Sigmoid colon (tissue), 7 donors: Measurements from ENCODE around the gene EPHA4. TPM values are rescaled to one million over a fixed set of nuclear protein-coding genes. Genes with fewer than 3 reads are reported as not detected.

ENCODE experiments used
- DNase-seq: peaks from one replicate; pipeline ENCODE4 v3.0.0-alpha.2; 2019
- H3K27ac ChIP-seq, 4 donors: fragments of 200-600 bp; sonication (generic); one replicate each; pipeline ENCODE4 v1.5.1; 2016 to 2019; ENCODE audit warnings: mild to moderate bottlenecking in 1 of 4
- H3K27me3 ChIP-seq, 3 donors: fragments of 200-600 bp; sonication (generic); one replicate each; pipeline ENCODE4 v1.5.1; 2019; ENCODE audit warnings: mild to moderate bottlenecking in 1 of 3
- H3K36me3 ChIP-seq, 4 donors: fragments of 200-600 bp; sonication (generic); one replicate each; pipeline ENCODE4 v1.5.1; 2016 to 2019
- H3K4me1 ChIP-seq, 4 donors: fragments of 200-600 bp; sonication (generic); one replicate each; pipeline ENCODE4 v1.5.1; 2017 to 2019
- H3K4me3 ChIP-seq, 4 donors: fragments of 200-600 bp; sonication (generic); one replicate each; pipeline ENCODE4 v1.5.1; 2017 to 2019; ENCODE audit warnings: mild to moderate bottlenecking in 2 of 4, moderate library complexity in 1 of 4
- H3K9me3 ChIP-seq, 4 donors: fragments of 200-600 bp in 3 of 4; sonication (generic) in 3 of 4; one replicate each; pipeline versions ENCODE4 v1.5.1 to v1.6.1; 2013 to 2019
- CTCF ChIP-seq, 4 experiments: fragments of 450-650 bp in 3 of 4; fragments of 200-600 bp in 1 of 4; IDR thresholded peaks; one replicate each; pipeline ENCODE4 v1.5.1; 2016 to 2019; ENCODE audit warnings: antibody characterized with exemption in 4 of 4, mild to moderate bottlenecking in 3 of 4, moderate library complexity in 2 of 4
- EP300 ChIP-seq, 4 donors: sonication (generic); formaldehyde crosslinking; IDR thresholded peaks; one replicate each; pipeline ENCODE4 v1.6.1; 2017; ENCODE audit warnings: antibody characterized with exemption in 4 of 4
- POLR2A ChIP-seq, 2 donors: fragments of 450-650 bp; IDR thresholded peaks; one replicate each; pipeline ENCODE4 v1.6.1; 2016; ENCODE audit warnings: antibody characterized with exemption in 2 of 2, mild to moderate bottlenecking in 2 of 2, moderate library complexity in 2 of 2
- POLR2AphosphoS5 ChIP-seq, 4 donors: sonication (generic); formaldehyde crosslinking; IDR thresholded peaks; one replicate each; pipeline ENCODE4 v1.6.1; 2017; ENCODE audit warnings: antibody characterized with exemption in 4 of 4
- WGBS, 2 donors: extraction: QIAGEN DNeasy Blood & Tissue Kit; methylation state at CpG; one replicate each; pipeline ENCODE4 v1.1.7; 2013; 5-methylcytosine and 5-hydroxymethylcytosine counted together
- intact Hi-C: fragments of 100-400 bp; cut with DNase I; formaldehyde crosslinking; loops from one replicate; pipeline ENCODE4 v1.15.1; 2023
- polyA plus RNA-seq, 3 donors: library from polyadenylated mRNA; stranded (reverse); fragments of 200-250 nt; gene quantifications; one replicate each; pipeline ENCODE4 v1.2.3, GENCODE V29; 2013
- total RNA-seq, 4 donors: library from RNA; depleted of rRNA; stranded (reverse); fragments of >200 nt; gene quantifications; one replicate each; pipeline ENCODE4 v1.1.0, GENCODE V29; 2016
- donor health status: healthy with polysubstance abuse.
- donor health status: Bipolar disorder and iron deficiency.
- donor health status: healthy.

The EPHA4 gene
- total and polyA plus RNA-seq, 7 donors, result 1.2 to 50.7 (median 26.9) TPM

DNA sequence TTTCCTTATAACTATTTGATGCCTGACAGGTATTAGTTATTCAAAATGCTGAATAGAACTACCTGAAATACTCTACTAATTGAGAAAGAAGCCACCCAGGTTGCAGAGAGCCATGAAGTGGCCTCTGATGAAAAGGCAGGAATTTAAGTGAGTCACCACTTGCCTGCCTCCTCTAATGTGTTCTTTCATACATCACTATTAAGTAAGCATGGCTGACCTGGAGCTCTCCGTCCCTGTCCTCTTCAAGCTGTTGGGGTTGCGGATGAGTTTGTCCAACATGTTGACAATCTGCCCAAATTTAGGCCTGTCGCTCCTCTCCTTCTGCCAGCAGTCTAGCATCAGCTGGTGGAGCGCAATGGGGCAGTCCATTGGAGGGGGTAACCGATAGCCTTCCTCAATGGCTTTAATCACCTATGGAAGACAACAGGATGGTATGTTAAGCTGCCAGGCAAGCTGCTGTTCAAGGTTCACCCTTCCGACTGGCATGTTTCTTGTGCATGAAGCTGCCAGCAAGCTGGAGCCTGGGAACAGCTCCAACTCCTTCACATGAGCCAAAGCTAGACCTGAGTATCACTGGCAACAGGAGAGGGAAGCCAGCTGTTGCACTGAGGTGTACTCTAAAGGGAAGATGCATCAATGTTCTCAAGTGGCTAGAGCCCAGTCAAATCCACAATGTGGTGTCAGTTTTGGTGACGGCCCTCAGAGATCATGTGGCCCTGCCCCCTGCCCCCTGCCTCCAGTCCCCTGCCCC lies 142.2 kb downstream of the EPHA4 start:
- H3K4me1 ChIP-seq, result peaks cover 0 to 11% (median 8%) of the 10 kb centered on the region in 4 donors
- DNase-seq, result peak; percentile 88
- intact Hi-C loops, result loop anchor here (2.0 to 5.0 kb wide), 2 partner anchors 37 to 142 kb away; partner anchors contain the start of gene EPHA4
- no peak overlapping the region for H3K4me3 ChIP-seq
- H3K36me3 ChIP-seq, result peaks cover 0 to 51% (median 2%) of the 10 kb centered on the region in 4 donors
- H3K27ac ChIP-seq, result peak overlapping the region in 3 of 4 donors; percentile 33 to 70 (median 38)
- H3K27me3 ChIP-seq, result no peaks in the 10 kb centered on the region
- TF ChIP-seq EP300 (IDR thresholded peaks at IDR 0.05) (no peak), POLR2AphosphoS5 (IDR thresholded peaks at IDR 0.05) (peak in 2 of 4 donors; percentile 51 to 52)
- no peaks in the 10 kb centered on the region for H3K9me3 ChIP-seq
- WGBS, 2 donors, result 90 to 91% methylated on average over 7 of the region's 7 CpGs

DNA sequence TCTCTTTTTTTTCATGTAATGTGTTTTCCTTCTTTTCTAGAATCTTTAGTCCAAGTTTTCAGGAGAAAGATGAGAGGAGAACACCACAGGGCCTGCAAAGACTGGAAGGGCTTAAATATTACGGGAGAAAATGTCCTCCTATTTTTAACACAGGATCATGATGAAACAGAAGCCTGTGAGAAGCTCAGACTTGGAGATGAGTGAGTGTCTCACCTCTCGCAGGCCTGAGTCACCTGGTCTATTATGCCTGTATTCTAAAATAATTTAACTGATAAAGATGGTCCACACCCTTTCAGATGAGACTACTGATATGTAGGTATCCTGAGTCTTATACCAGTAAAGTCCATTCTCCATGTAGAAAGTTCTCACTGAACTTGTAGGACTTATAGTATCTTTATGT lies 143.2 kb downstream of the EPHA4 start:
- WGBS, 2 donors, result 72 to 88% methylated on average over 2 of the region's 2 CpGs
- Histone ChIP-seq H3K27ac (peak overlapping the region in 1 of 4 donors; percentile 33), H3K4me3 (no peak overlapping the region), H3K9me3 (no peaks in the 10 kb centered on the region), H3K4me1 (peaks cover 0 to 14% (median 8%) of the 10 kb centered on the region in 4 donors), H3K36me3 (peaks cover 0 to 48% (median 3%) of the 10 kb centered on the region in 4 donors), H3K27me3 (no peaks in the 10 kb centered on the region)
- no peak for DNase-seq
- TF ChIP-seq POLR2AphosphoS5 (IDR thresholded peaks at IDR 0.05) (no peak), POLR2A (IDR thresholded peaks at IDR 0.05) (no peak), EP300 (IDR thresholded peaks at IDR 0.05) (no peak)
- intact Hi-C loops, result loop anchor here (5.0 kb wide), 1 partner anchor 143 kb away; the partner anchor contains the start of gene EPHA4

GRCh38 chr2:221426929-221427328 lies 145.2 kb downstream of the EPHA4 start:
- peaks cover 0 to 31% (median 17%) of the 10 kb centered on the region in 4 donors for H3K4me1 ChIP-seq
- peaks cover 0 to 46% (median 3%) of the 10 kb centered on the region in 4 donors for H3K36me3 ChIP-seq
- H3K4me3 ChIP-seq, result no peak overlapping the region
- no peaks in the 10 kb centered on the region for H3K9me3 ChIP-seq
- no peaks in the 10 kb centered on the region for H3K27me3 ChIP-seq
- 89 to 93% methylated on average over 6 of the region's 6 CpGs for whole genome bisulfite sequencing, 2 donors
- TF ChIP-seq POLR2A (IDR thresholded peaks at IDR 0.05) (no peak), CTCF (IDR thresholded peaks at IDR 0.05) (no peak), POLR2AphosphoS5 (IDR thresholded peaks at IDR 0.05) (no peak), EP300 (IDR thresholded peaks at IDR 0.05) (no peak)
- intact Hi-C loops, result loop anchor here (5.0 kb wide), 1 partner anchor 145 kb away; the partner anchor contains the start of gene EPHA4
- DNase-seq, result no peak
- no peak overlapping the region for H3K27ac ChIP-seq

- Histone ChIP-seq H3K27ac (no peak overlapping the region), H3K4me3 (no peak overlapping the region), H3K27me3 (no peaks in the 10 kb centered on the region), H3K36me3 (peaks cover 0 to 48% (median 3%) of the 10 kb centered on the region in 4 donors), H3K9me3 (no peaks in the 10 kb centered on the region), H3K4me1 (peaks cover 0 to 31% (median 17%) of the 10 kb centered on the region in 4 donors)
- intact Hi-C loops, result loop anchor here (5.0 kb wide), 1 partner anchor 146 kb away; the partner anchor contains the start of gene EPHA4
- TF ChIP-seq CTCF (IDR thresholded peaks at IDR 0.05) (no peak), EP300 (IDR thresholded peaks at IDR 0.05) (no peak), POLR2AphosphoS5 (IDR thresholded peaks at IDR 0.05) (no peak), POLR2A (IDR thresholded peaks at IDR 0.05) (no peak)
- DNase-seq, result no peak
- WGBS, 2 donors, result 90 to 94% methylated on average over 8 of the region's 8 CpGs
These were observed 146.2 kb downstream of the EPHA4 start for GRCh38 chr2:221425891-221426290.

DNA sequence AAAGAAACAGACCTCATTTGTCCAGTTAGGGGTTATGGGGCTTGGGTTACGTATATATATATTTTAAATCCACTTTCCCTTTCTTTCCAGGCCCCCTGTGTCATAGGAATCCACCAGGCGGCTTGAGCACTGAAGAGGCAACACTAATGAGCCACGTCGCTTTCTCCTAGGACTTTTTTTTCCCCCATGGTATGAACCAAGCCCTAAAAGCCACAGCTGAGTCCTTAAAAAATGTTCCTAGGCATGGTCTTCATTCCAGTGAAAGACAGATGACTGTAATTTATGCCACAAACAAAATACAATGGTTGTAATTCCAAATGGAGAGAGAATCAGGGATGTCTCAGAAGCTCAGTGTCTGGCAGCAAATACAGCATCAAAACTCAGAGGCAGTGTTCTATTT lies 146.8 kb downstream of the EPHA4 start:
- WGBS, 2 donors, result 96 to 97% methylated on average over 4 of the region's 4 CpGs
- H3K4me3 ChIP-seq, result no peak overlapping the region
- no peaks in the 10 kb centered on the region for H3K27me3 ChIP-seq
- TF ChIP-seq POLR2A (IDR thresholded peaks at IDR 0.05) (no peak), CTCF (IDR thresholded peaks at IDR 0.05) (no peak), POLR2AphosphoS5 (IDR thresholded peaks at IDR 0.05) (no peak), EP300 (IDR thresholded peaks at IDR 0.05) (no peak)
- intact Hi-C loops, result loop anchor here (5.0 kb wide), 1 partner anchor 147 kb away; the partner anchor contains the start of gene EPHA4
- no peak overlapping the region for H3K27ac ChIP-seq
- H3K9me3 ChIP-seq, result no peaks in the 10 kb centered on the region
- peaks cover 0 to 50% (median 4%) of the 10 kb centered on the region in 4 donors for H3K36me3 ChIP-seq
- DNase-seq, result no peak
- peaks cover 0 to 26% (median 14%) of the 10 kb centered on the region in 4 donors for H3K4me1 ChIP-seq
